HG02623 (cell line): ENCODE measurements around the gene SLC25A25.
"Not testable (repeated sequence)": the region's sequence is repeated elsewhere in the genome, so short reads cannot be mapped to it uniquely, and the experiment has no call there.

Experiments used
- ATAC-seq: cut with Tn5 transposase; IDR thresholded peaks from one replicate; pipeline ENCODE4 v1.9.1; 2021; ENCODE audit warnings: moderate library complexity; ENCODE audit not compliant: unreplicated experiment

SLC25A25 gene

GRCh38 chr9:128067645-128068385 lies at the start of gene SLC25A25:
TSS of gene SLC25A25 (plus strand) at chr9:128068232. CDS start at chr9:128068320, 88 bp downstream.
- ATAC-seq, result peak; percentile 62

DNA sequence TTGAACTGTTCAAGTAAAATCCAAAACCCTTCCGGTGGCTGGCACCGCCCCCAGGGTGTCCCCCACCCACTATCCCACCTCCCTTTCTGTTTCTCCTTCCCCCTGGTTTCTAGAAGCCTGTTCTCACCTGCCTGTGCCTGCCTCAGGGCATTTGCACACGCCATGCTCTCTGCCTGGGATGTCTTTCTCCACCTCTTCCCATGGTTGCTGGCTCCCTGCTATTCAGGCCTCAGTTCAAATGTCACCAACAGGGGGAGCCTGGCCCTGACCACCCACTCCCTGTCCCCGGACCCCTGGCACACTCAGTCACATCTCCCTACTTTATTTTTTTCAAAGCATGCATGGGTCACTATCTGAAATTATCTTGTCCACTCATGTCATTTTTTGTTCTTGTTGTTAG lies 47.3 kb upstream of the SLC25A25 start:
- ATAC-seq, result no peak

DNA sequence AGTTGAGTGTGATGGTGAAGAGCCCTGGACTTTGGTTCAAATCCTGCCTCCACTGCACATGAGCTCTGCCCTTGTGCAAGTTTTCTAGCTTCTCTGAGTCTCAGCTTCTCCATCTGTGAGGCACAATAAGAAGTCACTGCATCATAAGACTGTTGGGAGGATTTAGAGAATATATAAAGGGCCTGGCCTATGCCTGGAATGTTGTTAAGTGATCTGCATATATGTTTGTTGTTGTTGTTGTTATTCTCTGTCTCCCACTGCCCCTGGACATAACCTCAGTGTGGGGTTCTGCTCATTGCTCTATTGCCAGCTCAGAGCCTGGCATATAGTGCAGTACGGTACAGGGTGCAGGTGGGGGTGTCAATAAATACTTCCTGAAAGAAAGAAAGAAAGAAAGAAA lies 46.9 kb upstream of the SLC25A25 start:
- no peak for ATAC-seq

- no peak for ATAC-seq
These were observed 45.1 kb upstream of the SLC25A25 start for GRCh38 chr9:128022886-128023285.

DNA sequence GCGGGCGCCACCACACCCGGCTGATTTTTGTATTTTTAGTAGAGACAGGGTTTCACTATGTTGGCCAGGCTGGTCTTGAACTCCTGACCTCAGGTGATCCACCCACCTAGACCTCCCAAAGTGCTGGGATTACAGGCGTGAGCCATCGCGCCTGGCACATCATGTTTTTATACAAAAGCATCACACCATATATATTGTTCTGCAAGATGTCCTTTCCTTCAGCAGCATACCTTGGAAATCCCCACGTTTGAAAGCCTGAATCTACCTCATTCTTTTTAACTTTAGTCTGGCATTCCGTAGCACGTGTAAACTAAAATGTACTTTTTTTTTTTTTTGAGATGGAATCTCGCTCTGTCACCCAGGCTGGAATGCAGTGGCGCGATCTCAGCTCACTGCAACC lies 44.4 kb upstream of the SLC25A25 start:
- not testable (repeated sequence) for ATAC-seq

DNA sequence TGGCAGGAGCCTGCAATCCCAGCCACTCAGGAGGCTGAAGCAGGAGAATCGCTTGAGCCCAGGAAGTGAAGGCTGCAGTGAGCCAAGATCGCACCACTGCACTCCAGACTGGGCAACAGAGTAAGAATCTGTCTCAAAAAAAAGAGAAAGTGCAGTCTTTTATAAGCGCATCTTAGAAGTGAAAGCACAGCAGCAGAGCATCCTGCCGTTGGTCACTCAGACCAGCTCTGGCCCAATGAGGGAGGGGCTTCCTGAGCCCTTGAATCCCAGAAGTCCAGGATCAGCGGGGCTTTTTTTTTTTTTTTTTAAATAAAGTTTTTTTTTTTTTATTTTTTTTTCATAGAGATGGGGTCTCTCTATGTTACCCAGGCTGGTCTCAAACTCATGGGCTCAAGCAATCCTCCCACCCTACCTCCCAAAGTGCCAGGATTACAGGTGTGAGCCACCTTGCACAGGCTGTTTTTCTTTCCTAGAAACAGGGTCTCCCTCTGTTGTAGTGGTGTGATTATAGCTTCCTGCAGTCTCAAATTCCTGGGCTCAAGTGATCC lies 43.2 kb upstream of the SLC25A25 start:
- no peak for ATAC-seq

DNA sequence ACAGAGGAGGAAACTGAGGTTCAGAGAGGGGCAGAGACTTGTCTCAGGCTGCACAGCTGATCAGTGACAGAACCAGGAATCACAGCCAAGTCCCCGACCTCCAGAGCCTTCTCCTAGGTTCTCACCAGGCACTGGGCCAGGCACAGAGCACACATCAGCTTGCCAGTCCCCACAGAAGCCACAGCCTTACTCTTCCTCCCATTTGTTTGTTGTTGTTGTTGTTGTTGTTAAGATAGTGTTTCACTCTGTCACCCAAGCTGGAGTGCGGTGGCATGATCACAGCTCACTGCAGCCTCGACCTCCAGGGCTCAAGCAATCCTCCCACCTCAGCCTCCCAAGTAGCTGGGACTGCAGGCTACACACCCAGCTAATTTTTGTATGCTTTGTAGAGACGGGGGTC lies 42.3 kb upstream of the SLC25A25 start:
- no peak for ATAC-seq

- ATAC-seq, result no peak
These were observed 41.7 kb upstream of the SLC25A25 start for GRCh38 chr9:128026255-128026772.

- ATAC-seq, result no peak
These were observed 41.1 kb upstream of the SLC25A25 start for GRCh38 chr9:128026773-128027541.

DNA sequence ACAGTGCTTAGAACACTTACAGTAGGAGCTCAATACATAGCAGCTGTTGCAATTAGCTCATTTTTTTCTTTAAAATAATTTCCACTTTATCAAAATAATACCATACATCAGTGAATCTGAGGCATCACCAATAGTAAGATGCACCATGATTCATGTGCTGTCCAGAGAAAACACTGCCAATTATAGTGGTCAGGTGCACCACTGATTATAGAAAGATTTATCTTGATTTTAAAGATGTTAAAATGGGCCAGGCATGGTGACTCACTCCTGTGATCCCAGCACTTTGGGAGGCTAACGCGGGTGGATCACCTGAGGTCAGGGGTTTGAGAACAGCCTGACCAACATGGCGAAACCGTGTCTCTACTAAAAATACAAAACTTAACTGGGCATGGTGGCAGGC lies 40.3 kb upstream of the SLC25A25 start:
- no peak for ATAC-seq

DNA sequence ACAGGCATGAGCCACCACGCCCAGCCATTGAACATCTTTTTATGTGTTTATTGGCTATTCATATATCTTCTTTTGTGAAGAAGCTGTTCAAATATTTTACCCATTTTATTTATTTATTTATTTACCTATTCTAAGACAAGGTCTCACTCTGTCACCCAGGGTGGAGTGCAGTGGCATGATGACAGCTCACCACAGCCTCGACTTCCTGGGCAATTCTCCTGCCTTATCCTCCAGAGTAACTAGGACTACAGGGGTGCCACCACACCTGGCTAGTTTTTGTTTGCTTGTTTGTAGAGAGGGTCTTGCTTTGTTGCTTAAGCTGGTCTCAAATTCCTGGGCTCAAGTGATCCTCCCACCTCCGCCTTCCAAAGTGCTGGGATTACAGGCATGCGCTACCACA lies 34.4 kb upstream of the SLC25A25 start:
- no peak for ATAC-seq

DNA sequence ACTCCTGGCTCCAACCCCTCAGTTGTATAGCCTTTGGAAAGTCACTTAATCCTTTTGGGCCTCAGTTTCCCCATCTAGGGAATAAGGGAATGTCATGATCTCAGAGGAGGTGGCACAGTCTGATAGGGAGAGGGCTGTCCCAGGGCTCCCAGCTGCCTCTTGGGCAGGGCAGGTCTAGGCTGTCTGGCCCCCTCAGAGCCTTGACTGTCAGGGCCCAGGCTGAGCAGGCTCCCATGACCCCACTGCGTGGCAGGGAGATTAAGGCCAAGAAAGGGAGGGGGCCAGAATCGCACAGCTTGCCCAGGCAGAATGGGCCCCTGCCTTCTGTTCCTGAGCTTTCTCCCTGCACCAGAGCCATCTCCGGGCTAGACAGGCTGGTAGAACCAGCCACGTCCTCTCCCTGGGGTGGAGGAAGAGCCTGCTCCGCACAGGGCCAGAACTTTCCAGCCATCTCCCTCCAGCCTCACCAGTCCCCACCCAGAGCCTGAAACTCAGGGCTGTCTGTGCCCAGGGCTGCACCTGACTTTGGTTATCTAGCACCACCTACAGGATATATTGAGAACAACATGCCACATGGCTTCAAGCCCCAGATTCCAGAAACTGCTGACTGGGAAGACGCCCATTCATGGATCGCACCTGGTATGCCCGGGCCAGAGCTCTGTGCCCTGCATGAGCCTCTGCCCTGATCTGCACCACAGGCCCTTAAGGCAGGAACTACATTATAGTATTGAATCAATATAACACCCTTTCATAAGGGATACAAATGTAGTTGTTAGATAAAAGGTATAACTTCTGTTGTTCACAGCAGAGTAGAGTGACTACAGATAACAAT lies 33.0 kb upstream of the SLC25A25 start:
- ATAC-seq, result no peak

DNA sequence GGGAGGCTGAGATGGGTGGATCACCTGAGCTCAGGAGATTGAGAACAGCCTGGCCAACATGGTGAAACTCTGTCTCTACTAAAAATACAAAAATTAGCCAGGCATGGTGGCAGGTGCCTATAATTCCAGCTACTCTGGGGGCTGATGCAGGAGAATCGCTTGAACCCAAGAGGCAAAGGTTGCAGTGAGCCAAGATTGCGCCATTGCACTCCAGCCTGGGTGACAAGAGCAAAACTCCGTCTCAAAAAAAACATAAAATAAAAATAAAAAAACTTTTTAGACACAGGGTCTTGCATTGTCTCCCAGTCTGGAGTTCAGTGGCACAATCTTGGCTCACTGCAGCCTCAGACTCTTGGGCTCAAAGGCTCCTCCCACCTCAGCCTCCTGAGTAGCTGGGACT lies 31.5 kb upstream of the SLC25A25 start:
- not testable (repeated sequence) for ATAC-seq

GRCh38 chr9:128040783-128041182 lies 27.2 kb upstream of the SLC25A25 start:
- not testable (repeated sequence) for ATAC-seq

GRCh38 chr9:128042043-128042442 lies 26.0 kb upstream of the SLC25A25 start:
- ATAC-seq, result no peak

DNA sequence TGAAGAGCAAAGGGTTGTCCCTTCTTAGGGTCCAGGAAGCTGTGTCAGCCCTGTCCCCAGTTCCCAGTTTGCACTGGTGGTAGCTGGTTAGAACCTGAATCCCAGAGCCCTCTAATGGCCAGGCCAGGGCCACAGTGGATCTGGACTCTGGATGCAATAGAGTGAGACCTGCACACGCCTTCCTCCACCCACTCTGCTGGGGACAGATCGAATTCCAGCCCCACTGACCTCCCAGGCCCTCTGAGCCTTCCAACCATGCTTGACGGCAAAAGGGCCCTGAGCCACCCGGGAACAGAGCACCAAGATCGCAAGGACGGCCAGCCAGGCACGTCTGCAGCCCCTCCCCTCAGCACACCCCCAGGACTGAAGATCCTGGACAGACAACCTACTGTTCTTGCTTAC lies 24.6 kb upstream of the SLC25A25 start:
- ATAC-seq, result no peak

DNA sequence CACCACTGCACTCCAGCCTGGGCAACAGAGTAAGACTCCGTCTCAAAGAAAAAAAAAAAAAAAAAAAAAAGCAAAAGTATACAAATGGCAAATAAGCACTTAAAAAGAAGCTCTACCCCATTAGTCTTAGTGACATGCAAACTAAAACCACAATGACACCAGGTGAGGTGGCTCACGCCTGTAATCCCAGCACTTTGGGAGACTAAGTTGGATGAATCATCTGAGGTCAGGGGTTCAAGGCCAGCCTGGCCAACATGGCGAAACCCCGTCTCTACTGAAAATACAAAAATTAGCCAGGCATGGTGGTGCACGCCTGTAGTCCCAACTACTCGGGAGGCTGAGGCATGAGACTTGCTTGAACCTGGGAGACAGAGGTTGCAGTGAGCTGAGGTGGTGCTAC lies 22.6 kb upstream of the SLC25A25 start:
- ATAC-seq, result not testable (repeated sequence)

GRCh38 chr9:128045831-128046230 lies 22.2 kb upstream of the SLC25A25 start:
- ATAC-seq, result no peak

DNA sequence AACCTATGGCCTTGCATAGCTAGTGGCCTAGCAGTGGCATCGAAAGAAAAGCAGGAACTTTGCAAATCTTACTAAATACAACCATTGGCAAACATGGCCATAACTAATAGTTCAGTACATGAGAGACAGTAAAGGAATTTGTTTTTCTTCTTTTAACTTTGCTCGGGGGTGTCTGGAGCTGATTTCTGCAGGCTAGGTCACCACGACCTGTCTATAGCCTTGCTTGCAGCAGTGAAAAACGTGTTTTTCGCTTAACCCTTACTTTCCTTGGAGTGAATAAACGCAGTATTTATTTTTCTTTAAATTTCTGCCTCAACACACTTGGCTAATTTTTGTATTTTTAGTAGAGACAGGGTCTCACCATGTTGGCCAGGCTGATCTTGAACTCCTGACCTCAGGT lies 20.8 kb upstream of the SLC25A25 start:
- no peak for ATAC-seq

GRCh38 chr9:128048663-128049062 lies 19.4 kb upstream of the SLC25A25 start:
- no peak for ATAC-seq

- ATAC-seq, result no peak
These were observed 18.2 kb upstream of the SLC25A25 start for GRCh38 chr9:128049843-128050242.
